GM12875 (cell line): Measurements from ENCODE around the gene ZPR1.

Source experiments
- H3K4me3 ChIP-seq: one replicate; pipeline ENCODE4 v1.5.1; 2011; ENCODE audit warnings: low read depth, low read length, control low read depth
- CTCF ChIP-seq: IDR thresholded peaks from 2 replicates; pipeline ENCODE4 v1.5.1; 2011; ENCODE audit warnings: low read depth, mild to moderate bottlenecking, control low read depth, inconsistent platforms, low read length, moderate library complexity, borderline replicate concordance; ENCODE audit not compliant: insufficient read depth

ZPR1 gene

GRCh38 chr11:116821050-116821918 lies 33.5 kb upstream of the ZPR1 start:
- TF ChIP-seq CTCF: no peak
- no peak overlapping the region for H3K4me3 ChIP-seq

GRCh38 chr11:116819049-116819448 lies 31.2 kb upstream of the ZPR1 start:
- H3K4me3 ChIP-seq: no peak overlapping the region
- no peak for TF ChIP-seq CTCF

GRCh38 chr11:116814502-116814901 lies 26.7 kb upstream of the ZPR1 start:
- no peak overlapping the region for H3K4me3 ChIP-seq
- no peak for TF ChIP-seq CTCF

- TF ChIP-seq CTCF: no peak
- H3K4me3 ChIP-seq: no peak overlapping the region
These were observed 26.1 kb upstream of the ZPR1 start for GRCh38 chr11:116813781-116814471.

- no peak for TF ChIP-seq CTCF
- H3K4me3 ChIP-seq: no peak overlapping the region
These were observed 25.3 kb upstream of the ZPR1 start for GRCh38 chr11:116813170-116813569.

- no peak overlapping the region for H3K4me3 ChIP-seq
- no peak for TF ChIP-seq CTCF
These were observed 24.3 kb upstream of the ZPR1 start for GRCh38 chr11:116812109-116812508.
